HEK293 (cell line): ENCODE data around the gene CCDC92.

ENCODE experiments used
- ELK4 ChIP-seq: IDR thresholded peaks from 2 replicates; pipeline ENCODE4 v1.6.1; 2011; ENCODE audit warnings: mild to moderate bottlenecking, low read depth, low read length, borderline replicate concordance
- HOXA7 ChIP-seq: sonication (generic); formaldehyde crosslinking; IDR thresholded peaks from 2 replicates; pipeline ENCODE4 v1.8.1; 2022; ENCODE audit warnings: missing genetic modification reagents, borderline replicate concordance
- SCRT1 ChIP-seq: fragments of 450-650 bp; formaldehyde crosslinking; IDR thresholded peaks from 2 replicates; pipeline ENCODE4 v1.5.1; 2016; ENCODE audit warnings: missing biosample characterization, missing genetic modification characterization, borderline replicate concordance
- ZBTB26 ChIP-seq: fragments of 450-650 bp; formaldehyde crosslinking; optimal IDR thresholded peaks from 2 replicates; pipeline ENCODE3; 2016; ENCODE audit warnings: missing biosample characterization, mild to moderate bottlenecking, missing genetic modification characterization
- ZFP37 ChIP-seq: fragments of 450-650 bp; formaldehyde crosslinking; IDR thresholded peaks from 2 replicates; pipeline ENCODE4 v1.5.1; 2016; ENCODE audit warnings: missing biosample characterization, missing genetic modification characterization
- ZNF18 ChIP-seq: fragments of 450-650 bp; formaldehyde crosslinking; IDR thresholded peaks from 2 replicates; pipeline ENCODE4 v1.5.1; 2016; ENCODE audit warnings: missing biosample characterization, missing genetic modification characterization
- ZNF510 ChIP-seq: fragments of 450-650 bp; formaldehyde crosslinking; IDR thresholded peaks from 2 replicates; pipeline ENCODE4 v1.5.1; 2018; ENCODE audit warnings: mild to moderate bottlenecking, missing genetic modification characterization, missing biosample characterization; ENCODE audit not compliant: insufficient replicate concordance
- ZNF544 ChIP-seq: fragments of 450-650 bp; formaldehyde crosslinking; IDR thresholded peaks from 2 replicates; pipeline ENCODE4 v1.5.0; 2017; ENCODE audit warnings: missing biosample characterization, missing genetic modification characterization
- ZNF639 ChIP-seq: fragments of 450-650 bp; formaldehyde crosslinking; IDR thresholded peaks from 2 replicates; pipeline ENCODE4 v1.5.1; 2016; ENCODE audit warnings: missing biosample characterization, missing genetic modification characterization
- ZNF660 ChIP-seq: fragments of 450-650 bp; IDR thresholded peaks from 2 replicates; pipeline ENCODE4 v1.5.1; 2018; ENCODE audit warnings: missing biosample characterization, mild to moderate bottlenecking, missing genetic modification characterization
- ZSCAN30 ChIP-seq: fragments of 450-650 bp; IDR thresholded peaks from 2 replicates; pipeline ENCODE4 v1.5.1; 2018; ENCODE audit warnings: missing biosample characterization, mild to moderate bottlenecking, missing genetic modification characterization, moderate library complexity
- TF ChIP-seq, protein P1 (sequence below): fragments of 450-650 bp; formaldehyde crosslinking; IDR thresholded peaks from 2 replicates; pipeline ENCODE4 v1.5.1; 2016; ENCODE audit warnings: missing biosample characterization, missing genetic modification characterization
- TF ChIP-seq, protein P2 (sequence below): fragments of 450-650 bp; formaldehyde crosslinking; IDR thresholded peaks from 2 replicates; pipeline ENCODE4 v1.5.1; 2016; ENCODE audit warnings: missing biosample characterization, missing genetic modification characterization

DNA sequence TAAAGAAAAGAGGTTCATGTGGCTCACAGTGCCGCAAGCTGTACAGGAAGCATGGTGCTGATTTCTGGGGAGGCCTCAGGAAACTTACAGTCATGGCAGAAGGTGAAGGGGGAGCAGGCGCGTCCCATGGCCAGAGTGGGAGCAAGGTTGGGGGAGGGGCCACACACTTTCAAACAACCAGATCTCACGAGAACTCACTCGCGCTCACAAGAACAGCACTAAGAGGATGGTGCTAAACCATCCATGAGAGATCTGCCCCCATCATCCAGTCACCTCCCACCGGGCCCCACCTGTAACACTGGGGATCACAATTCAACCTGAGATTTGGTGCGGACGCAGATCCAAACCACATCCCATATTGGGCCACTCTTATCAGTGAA lies 80.5 kb downstream of the CCDC92 start:
- TF ChIP-seq ZNF18 (no peak), ZBTB26 (no peak), ZNF544 (tag by site-specific recombination) (no peak), ZNF639 (tag by site-specific recombination) (no peak), ZSCAN30 (tag by site-specific recombination) (no peak), ELK4 (no peak), ZNF660 (tag by site-specific recombination) (no peak), ZNF510 (tag by site-specific recombination) (no peak), HOXA7 (no peak), SCRT1 (tag by site-specific recombination) (no peak), ZFP37 (no peak)
- TF ChIP-seq, protein P1, sequence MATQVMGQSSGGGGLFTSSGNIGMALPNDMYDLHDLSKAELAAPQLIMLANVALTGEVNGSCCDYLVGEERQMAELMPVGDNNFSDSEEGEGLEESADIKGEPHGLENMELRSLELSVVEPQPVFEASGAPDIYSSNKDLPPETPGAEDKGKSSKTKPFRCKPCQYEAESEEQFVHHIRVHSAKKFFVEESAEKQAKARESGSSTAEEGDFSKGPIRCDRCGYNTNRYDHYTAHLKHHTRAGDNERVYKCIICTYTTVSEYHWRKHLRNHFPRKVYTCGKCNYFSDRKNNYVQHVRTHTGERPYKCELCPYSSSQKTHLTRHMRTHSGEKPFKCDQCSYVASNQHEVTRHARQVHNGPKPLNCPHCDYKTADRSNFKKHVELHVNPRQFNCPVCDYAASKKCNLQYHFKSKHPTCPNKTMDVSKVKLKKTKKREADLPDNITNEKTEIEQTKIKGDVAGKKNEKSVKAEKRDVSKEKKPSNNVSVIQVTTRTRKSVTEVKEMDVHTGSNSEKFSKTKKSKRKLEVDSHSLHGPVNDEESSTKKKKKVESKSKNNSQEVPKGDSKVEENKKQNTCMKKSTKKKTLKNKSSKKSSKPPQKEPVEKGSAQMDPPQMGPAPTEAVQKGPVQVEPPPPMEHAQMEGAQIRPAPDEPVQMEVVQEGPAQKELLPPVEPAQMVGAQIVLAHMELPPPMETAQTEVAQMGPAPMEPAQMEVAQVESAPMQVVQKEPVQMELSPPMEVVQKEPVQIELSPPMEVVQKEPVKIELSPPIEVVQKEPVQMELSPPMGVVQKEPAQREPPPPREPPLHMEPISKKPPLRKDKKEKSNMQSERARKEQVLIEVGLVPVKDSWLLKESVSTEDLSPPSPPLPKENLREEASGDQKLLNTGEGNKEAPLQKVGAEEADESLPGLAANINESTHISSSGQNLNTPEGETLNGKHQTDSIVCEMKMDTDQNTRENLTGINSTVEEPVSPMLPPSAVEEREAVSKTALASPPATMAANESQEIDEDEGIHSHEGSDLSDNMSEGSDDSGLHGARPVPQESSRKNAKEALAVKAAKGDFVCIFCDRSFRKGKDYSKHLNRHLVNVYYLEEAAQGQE (tag by site-specific recombination) = no peak
- TF ChIP-seq, protein P2, sequence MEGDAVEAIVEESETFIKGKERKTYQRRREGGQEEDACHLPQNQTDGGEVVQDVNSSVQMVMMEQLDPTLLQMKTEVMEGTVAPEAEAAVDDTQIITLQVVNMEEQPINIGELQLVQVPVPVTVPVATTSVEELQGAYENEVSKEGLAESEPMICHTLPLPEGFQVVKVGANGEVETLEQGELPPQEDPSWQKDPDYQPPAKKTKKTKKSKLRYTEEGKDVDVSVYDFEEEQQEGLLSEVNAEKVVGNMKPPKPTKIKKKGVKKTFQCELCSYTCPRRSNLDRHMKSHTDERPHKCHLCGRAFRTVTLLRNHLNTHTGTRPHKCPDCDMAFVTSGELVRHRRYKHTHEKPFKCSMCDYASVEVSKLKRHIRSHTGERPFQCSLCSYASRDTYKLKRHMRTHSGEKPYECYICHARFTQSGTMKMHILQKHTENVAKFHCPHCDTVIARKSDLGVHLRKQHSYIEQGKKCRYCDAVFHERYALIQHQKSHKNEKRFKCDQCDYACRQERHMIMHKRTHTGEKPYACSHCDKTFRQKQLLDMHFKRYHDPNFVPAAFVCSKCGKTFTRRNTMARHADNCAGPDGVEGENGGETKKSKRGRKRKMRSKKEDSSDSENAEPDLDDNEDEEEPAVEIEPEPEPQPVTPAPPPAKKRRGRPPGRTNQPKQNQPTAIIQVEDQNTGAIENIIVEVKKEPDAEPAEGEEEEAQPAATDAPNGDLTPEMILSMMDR = no peak
